Aorta (tissue), 5 donors: ENCODE results near the gene ATP6AP2. TPM values are rescaled to one million over a fixed set of nuclear protein-coding genes. Genes with fewer than 3 reads are reported as not detected.
"Not testable (repeated sequence)": the region's sequence is repeated elsewhere in the genome, so short reads cannot be mapped to it uniquely, and the experiment has no call there.

Experiments
- ATAC-seq: fragments of 200-7000 bp; cut with Tn5 transposase; one replicate; pipeline ENCODE4 v1.9.1; 2022; ENCODE audit warnings: moderate library complexity; ENCODE audit not compliant: low FRiP score
- DNase-seq, 2 donors: peaks; one replicate each; pipeline ENCODE4 v3.0.0-alpha.2; 2020
- H3K27ac ChIP-seq, 2 donors: one replicate each; pipeline ENCODE4 v1.5.1; 2013; ENCODE audit warnings: low read length in 2 of 2, mild to moderate bottlenecking in 2 of 2, moderate library complexity in 2 of 2, control low read depth in 1 of 2, inconsistent platforms in 1 of 2, low read depth in 1 of 2
- H3K27me3 ChIP-seq, 2 donors: one replicate each; pipeline ENCODE4 v1.6.1; 2013; ENCODE audit warnings: control low read depth in 1 of 2, low read length in 1 of 2, mild to moderate bottlenecking in 1 of 2, moderate library complexity in 1 of 2; ENCODE audit not compliant: insufficient read depth in 2 of 2, control insufficient read depth in 1 of 2
- H3K36me3 ChIP-seq, 2 donors: one replicate each; pipeline ENCODE4 v1.6.1; 2013; ENCODE audit warnings: control low read depth in 1 of 2, low read length in 1 of 2, mild to moderate bottlenecking in 1 of 2; ENCODE audit not compliant: insufficient read depth in 2 of 2, control insufficient read depth in 1 of 2
- H3K4me1 ChIP-seq, 2 donors: one replicate each; pipeline ENCODE4 v1.6.1; 2013; ENCODE audit warnings: low read length in 2 of 2, control low read depth in 1 of 2, mild to moderate bottlenecking in 1 of 2, moderate library complexity in 1 of 2; ENCODE audit not compliant: insufficient read depth in 2 of 2, control insufficient read depth in 1 of 2
- H3K4me3 ChIP-seq, 2 donors: one replicate each; pipeline ENCODE4 v1.5.1; 2013; ENCODE audit warnings: low read length in 2 of 2, control low read depth in 1 of 2, mild to moderate bottlenecking in 1 of 2
- H3K9me3 ChIP-seq: one replicate; pipeline ENCODE4 v1.6.1; 2013; ENCODE audit warnings: mild to moderate bottlenecking, low read length; ENCODE audit not compliant: control insufficient read depth
- WGBS, 2 donors: extraction: QIAGEN DNeasy Blood & Tissue Kit; methylation state at CpG; one replicate each; pipeline ENCODE4 v1.1.7; 2013; 5-methylcytosine and 5-hydroxymethylcytosine counted together
- intact Hi-C, 2 donors: fragments of 100-400 bp; cut with DNase I; formaldehyde crosslinking; loops; one replicate each; pipeline versions ENCODE4 v1.14.2 to v1.15.0; 2022
- polyA plus RNA-seq, 2 donors: library from polyadenylated mRNA; stranded (reverse); fragments of 200-250 nt; gene quantifications; one replicate each; pipeline ENCODE4 v1.2.3, GENCODE V29; 2013
- total RNA-seq, 2 donors: library from RNA; stranded (reverse); fragmentation: NEBNext Ultra II Directional; extraction: Animal tissue kit (Norgen Biotek cat#: 25700); gene quantifications; one replicate each; pipeline ENCODE4 v1.2.1, GENCODE V29; 2021
- donor health status: healthy with polysubstance abuse.
- donor health status: Bipolar disorder and iron deficiency.
- donor health status: DM: no; HTN: no; CAD: no.
- donor health status: DM: no; HTN: no; CAD: no.
- donor health status: DM: yes; HTN: yes; CAD: no.

ATP6AP2 gene
- total and polyA plus RNA-seq, 4 donors = 103 to 145 (median 122) TPM

- Histone ChIP-seq H3K27me3 (no peaks in the 10 kb centered on the region), H3K4me1 (no peaks in the 10 kb centered on the region), H3K27ac (no peak overlapping the region), H3K9me3 (no peaks in the 10 kb centered on the region), H3K4me3 (no peak overlapping the region), H3K36me3 (no peaks in the 10 kb centered on the region)
- no peak for DNase-seq
- no peak for ATAC-seq
- intact Hi-C loops = no loop called here
- WGBS, 2 donors = 66 to 70% methylated on average over 10 of the region's 10 CpGs
Measured at GRCh38 chrX:40570346-40571093, 10.2 kb upstream of the ATP6AP2 start.

GRCh38 chrX:40571164-40571563 is 9.6 kb upstream of the ATP6AP2 start:
- intact Hi-C loops, ATAC-seq, H3K4me3 ChIP-seq, H3K36me3 ChIP-seq, H3K4me1 ChIP-seq, DNase-seq, H3K27me3 ChIP-seq, H3K27ac ChIP-seq, H3K9me3 ChIP-seq: not testable (repeated sequence)
- 67 to 83% methylated on average over 5 of the region's 5 CpGs for WGBS, 2 donors

GRCh38 chrX:40571600-40571999 is 9.2 kb upstream of the ATP6AP2 start:
- Histone ChIP-seq H3K4me1 (no peaks in the 10 kb centered on the region), H3K36me3 (no peaks in the 10 kb centered on the region), H3K27me3 (no peaks in the 10 kb centered on the region), H3K9me3 (no peaks in the 10 kb centered on the region), H3K4me3 (no peak overlapping the region), H3K27ac (no peak overlapping the region)
- intact Hi-C loops = no loop called here
- WGBS, 2 donors = 38 to 57% methylated on average over 3 of the region's 3 CpGs
- ATAC-seq = no peak
- no peak for DNase-seq

- WGBS, 2 donors = 39% methylated on average over 2 of the region's 2 CpGs
- DNase-seq (no peak), ATAC-seq (no peak)
- Histone ChIP-seq H3K4me1 (no peaks in the 10 kb centered on the region), H3K4me3 (no peak overlapping the region), H3K9me3 (no peaks in the 10 kb centered on the region), H3K27ac (no peak overlapping the region), H3K27me3 (no peaks in the 10 kb centered on the region), H3K36me3 (no peaks in the 10 kb centered on the region)
- intact Hi-C loops = no loop called here
Measured at GRCh38 chrX:40573763-40574162, 7.0 kb upstream of the ATP6AP2 start.

GRCh38 chrX:40575411-40575810 is 5.4 kb upstream of the ATP6AP2 start:
- H3K27me3 ChIP-seq, H3K4me1 ChIP-seq, DNase-seq, intact Hi-C loops, H3K36me3 ChIP-seq, H3K4me3 ChIP-seq, H3K27ac ChIP-seq, H3K9me3 ChIP-seq, ATAC-seq: not testable (repeated sequence)
- 56 to 63% methylated on average over 2 of the region's 2 CpGs for WGBS, 2 donors

- H3K27ac ChIP-seq = no peak overlapping the region
- 83 to 89% methylated on average over 3 of the region's 3 CpGs for WGBS, 2 donors
- ATAC-seq (no peak), DNase-seq (no peak)
- H3K4me1 ChIP-seq = no peaks in the 10 kb centered on the region
- no peak overlapping the region for H3K4me3 ChIP-seq
- intact Hi-C loops = no loop called here
- H3K36me3 ChIP-seq = no peaks in the 10 kb centered on the region
- no peaks in the 10 kb centered on the region for H3K27me3 ChIP-seq
- H3K9me3 ChIP-seq = no peaks in the 10 kb centered on the region
Measured at GRCh38 chrX:40576291-40576690, 4.5 kb upstream of the ATP6AP2 start.

GRCh38 chrX:40578039-40578695 is 2.6 kb upstream of the ATP6AP2 start:
- DNase-seq (no peak), ATAC-seq (no peak)
- H3K36me3 ChIP-seq = no peaks in the 10 kb centered on the region
- no peaks in the 10 kb centered on the region for H3K9me3 ChIP-seq
- H3K4me3 ChIP-seq = no peak overlapping the region
- no peak overlapping the region for H3K27ac ChIP-seq
- 70 to 77% methylated on average over 7 of the region's 7 CpGs for WGBS, 2 donors
- intact Hi-C loops = no loop called here
- H3K4me1 ChIP-seq = no peaks in the 10 kb centered on the region
- H3K27me3 ChIP-seq = no peaks in the 10 kb centered on the region

GRCh38 chrX:40579141-40579540 is 1.6 kb upstream of the ATP6AP2 start:
- Histone ChIP-seq H3K4me3 (no peak overlapping the region), H3K4me1 (no peaks in the 10 kb centered on the region), H3K27ac (no peak overlapping the region), H3K27me3 (no peaks in the 10 kb centered on the region), H3K36me3 (no peaks in the 10 kb centered on the region), H3K9me3 (no peaks in the 10 kb centered on the region)
- intact Hi-C loops = no loop called here
- ATAC-seq (no peak), DNase-seq (no peak)
- 67 to 73% methylated on average over 3 of the region's 3 CpGs for WGBS, 2 donors
